ENCODE results near the gene FUT3.
A peak's percentile ranks its signal among the peaks of the same experiment; 100 is the strongest.
"Not testable (repeated sequence)": the region's sequence is repeated elsewhere in the genome, so short reads cannot be mapped to it uniquely, and the experiment has no call there.

FUT3 gene

GRCh38 chr19:5851302-5851701, at the start of gene FUT3:
Gene FUT3 (minus strand): TSS chr19:5851449.
- no peak for DNase-seq (ENCODE audit: low spot score)

GRCh38 chr19:5900976-5901375, 49.7 kb upstream of the FUT3 start:
- no peak for DNase-seq (ENCODE audit: low spot score)

- no peak for DNase-seq (ENCODE audit: low spot score)
These were observed 48.7 kb upstream of the FUT3 start for GRCh38 chr19:5899728-5900526.

- DNase-seq (ENCODE audit: low spot score): no peak
These were observed 46.1 kb upstream of the FUT3 start for GRCh38 chr19:5897189-5897969.

GRCh38 chr19:5896365-5897076, 45.3 kb upstream of the FUT3 start:
- no peak for DNase-seq (ENCODE audit: low spot score)

- DNase-seq (ENCODE audit: low spot score): no peak
These were observed 44.6 kb upstream of the FUT3 start for GRCh38 chr19:5895890-5896289.

- no peak for DNase-seq (ENCODE audit: low spot score)
These were observed 44.2 kb upstream of the FUT3 start for GRCh38 chr19:5895409-5895808.

- DNase-seq (ENCODE audit: low spot score): no peak
These were observed 43.6 kb upstream of the FUT3 start for GRCh38 chr19:5894704-5895349.

- DNase-seq (ENCODE audit: low spot score): no peak
These were observed 42.9 kb upstream of the FUT3 start for GRCh38 chr19:5893907-5894703.

GRCh38 chr19:5893296-5893903, 42.2 kb upstream of the FUT3 start:
- no peak for DNase-seq (ENCODE audit: low spot score)

GRCh38 chr19:5892772-5893275, 41.6 kb upstream of the FUT3 start:
- no peak for DNase-seq (ENCODE audit: low spot score)

- DNase-seq (ENCODE audit: low spot score): peak; percentile 72
These were observed 40.9 kb upstream of the FUT3 start for GRCh38 chr19:5891938-5892771.

- DNase-seq (ENCODE audit: low spot score): no peak
These were observed 40.3 kb upstream of the FUT3 start for GRCh38 chr19:5891572-5891937.

- no peak for DNase-seq (ENCODE audit: low spot score)
These were observed 38.9 kb upstream of the FUT3 start for GRCh38 chr19:5890099-5890498.

- DNase-seq (ENCODE audit: low spot score): no peak
These were observed 38.2 kb upstream of the FUT3 start for GRCh38 chr19:5889288-5889971.

GRCh38 chr19:5884065-5884811, 33.0 kb upstream of the FUT3 start:
- DNase-seq (ENCODE audit: low spot score): not testable (repeated sequence)

- DNase-seq (ENCODE audit: low spot score): not testable (repeated sequence)
These were observed 32.1 kb upstream of the FUT3 start for GRCh38 chr19:5883157-5883873.

GRCh38 chr19:5882421-5882968, 31.2 kb upstream of the FUT3 start:
- no peak for DNase-seq (ENCODE audit: low spot score)

All from HuH-7 (cell line).